CD4-positive, alpha-beta T cell treated with Interleukin-10 for 1 hour (primary cell): ENCODE measurements around the gene TRIM51.
"Not testable (repeated sequence)": the region's sequence is repeated elsewhere in the genome, so short reads cannot be mapped to it uniquely, and the experiment has no call there.

Experiments
- DNase-seq: peaks from one replicate; pipeline ENCODE4 v3.0.0-alpha.2; 2020

The TRIM51 gene, protein sequence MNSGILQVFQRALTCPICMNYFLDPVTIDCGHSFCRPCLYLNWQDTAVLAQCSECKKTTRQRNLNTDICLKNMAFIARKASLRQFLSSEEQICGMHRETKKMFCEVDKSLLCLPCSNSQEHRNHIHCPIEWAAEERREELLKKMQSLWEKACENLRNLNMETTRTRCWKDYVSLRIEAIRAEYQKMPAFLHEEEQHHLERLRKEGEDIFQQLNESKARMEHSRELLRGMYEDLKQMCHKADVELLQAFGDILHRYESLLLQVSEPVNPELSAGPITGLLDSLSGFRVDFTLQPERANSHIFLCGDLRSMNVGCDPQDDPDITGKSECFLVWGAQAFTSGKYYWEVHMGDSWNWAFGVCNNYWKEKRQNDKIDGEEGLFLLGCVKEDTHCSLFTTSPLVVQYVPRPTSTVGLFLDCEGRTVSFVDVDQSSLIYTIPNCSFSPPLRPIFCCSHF

GRCh38 chr11:55882997-55883396 is at the start of gene TRIM51:
TSS of gene TRIM51 (plus strand) at chr11:55883297. CDS start at chr11:55885429, 2,132 bp downstream.
- not testable (repeated sequence) for DNase-seq

DNA sequence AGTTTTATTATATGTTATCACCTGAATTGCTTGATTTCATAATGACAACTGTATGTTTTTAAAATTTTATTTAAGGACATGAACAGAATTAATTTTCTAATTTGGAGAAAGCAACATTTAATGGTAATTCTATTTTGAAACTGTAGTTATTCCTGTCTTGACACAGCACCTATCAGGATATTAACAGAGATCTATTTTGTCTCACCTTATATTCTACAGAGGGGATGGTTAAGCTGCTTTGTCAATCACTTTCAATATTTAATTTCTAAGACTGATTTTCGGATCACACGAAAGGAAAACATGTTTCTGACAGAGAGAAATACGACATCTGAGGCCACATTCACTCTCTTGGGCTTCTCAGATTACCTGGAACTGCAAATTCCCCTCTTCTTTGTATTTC is 44.6 kb upstream of the TRIM51 start, which contains the start of gene OR5D16:
Gene OR5D16, plus strand, starts transcription at position 301 of the 400 bp plus-strand sequence. Its CDS starts 0 bp downstream, at position 301.
- DNase-seq: no peak

DNA sequence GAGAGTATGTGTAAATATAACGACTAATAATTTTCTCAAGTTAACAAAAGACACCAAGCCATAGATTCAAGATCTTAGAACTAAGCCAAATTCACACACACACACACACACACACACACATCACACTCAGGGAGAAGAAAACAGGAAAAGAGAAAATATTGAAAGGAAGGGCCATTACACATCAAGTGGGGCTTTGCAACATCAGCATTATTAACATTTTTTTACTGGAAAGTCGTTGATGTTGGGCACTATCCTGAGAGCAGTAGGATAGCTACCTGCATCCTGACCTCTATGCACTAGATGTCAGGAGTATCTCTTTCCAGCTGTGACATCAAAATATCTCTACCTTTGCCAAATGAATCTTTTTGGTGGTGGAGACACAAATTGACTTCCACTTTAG is 35.6 kb upstream of the TRIM51 start:
- DNase-seq: no peak

GRCh38 chr11:55849037-55849436 is 34.1 kb upstream of the TRIM51 start:
- DNase-seq: no peak

DNA sequence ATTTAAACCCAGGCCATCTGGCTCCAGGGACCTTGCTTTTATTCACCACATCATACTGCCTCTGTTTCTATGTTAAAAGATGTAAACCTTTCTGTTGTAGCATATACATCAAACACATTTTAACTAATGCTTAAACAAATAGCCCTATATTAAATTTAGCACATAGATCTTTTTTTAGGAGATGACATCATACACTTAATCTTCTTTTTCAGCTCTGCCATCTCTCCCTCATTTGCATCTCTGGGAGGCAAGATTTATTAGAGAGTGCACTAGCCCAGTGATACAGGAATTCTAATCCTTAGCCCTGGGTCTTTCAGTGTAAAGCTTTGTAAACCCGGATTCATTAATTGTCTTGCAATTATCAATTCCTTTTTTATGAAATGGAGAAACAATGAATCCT is 31.0 kb upstream of the TRIM51 start:
- no peak for DNase-seq

DNA sequence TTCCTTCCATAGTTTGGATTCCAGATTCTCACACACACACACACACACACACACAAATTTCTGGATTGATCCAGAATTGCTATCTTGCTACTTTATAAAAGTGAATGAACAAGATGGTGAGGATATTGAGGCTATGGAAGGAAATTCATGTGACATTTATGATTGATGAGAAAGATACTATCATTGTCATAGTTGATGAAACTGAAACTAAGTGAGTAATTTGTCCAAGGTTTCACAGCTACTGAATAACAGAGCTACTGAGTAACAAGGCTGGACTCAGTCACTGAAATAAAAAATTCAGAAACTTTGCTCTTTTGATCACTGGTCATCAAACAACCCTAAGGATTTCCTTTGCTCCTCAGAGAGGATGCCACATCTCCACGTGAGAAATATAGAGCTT is 28.4 kb upstream of the TRIM51 start:
- no peak for DNase-seq

DNA sequence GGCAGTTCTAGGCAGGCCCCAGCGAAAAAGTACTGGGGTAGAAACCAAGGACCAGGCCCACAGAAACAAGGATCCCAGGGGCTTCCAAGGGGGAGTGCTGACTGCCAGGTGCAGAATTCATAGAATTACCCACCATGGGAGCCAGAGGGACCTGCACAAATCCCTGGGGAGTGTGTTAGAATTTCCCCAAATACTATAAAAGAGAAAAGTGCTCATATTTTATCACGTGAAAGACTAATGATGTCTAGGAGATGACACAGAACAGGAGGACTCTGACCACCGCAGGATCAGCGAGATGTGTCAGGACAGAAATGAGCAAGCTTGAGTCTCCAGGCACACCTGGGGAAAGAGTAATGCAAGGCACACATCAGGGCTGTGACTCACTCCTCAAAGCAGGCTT is 15.7 kb upstream of the TRIM51 start:
- DNase-seq: not testable (repeated sequence)

DNA sequence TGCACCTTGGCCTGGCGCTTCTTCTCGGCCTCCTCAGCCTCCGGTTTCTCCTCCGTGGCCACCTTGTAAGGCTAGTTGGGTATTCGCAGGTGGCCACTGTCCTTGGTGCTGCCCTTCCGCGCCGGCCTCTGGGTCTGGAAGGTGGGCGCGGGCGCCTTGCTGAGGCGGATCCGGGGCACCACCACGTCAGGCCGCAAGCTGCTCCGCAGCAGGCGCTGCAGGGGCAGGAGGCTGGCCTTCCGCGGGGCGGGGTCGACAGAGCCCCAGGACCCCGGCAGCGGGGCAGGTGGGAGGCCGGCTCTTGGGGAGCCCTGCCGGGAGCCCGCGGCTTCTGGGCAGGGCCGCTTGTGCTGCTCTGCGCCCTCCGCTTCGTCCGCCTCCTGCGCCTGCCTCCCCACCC is 10.4 kb upstream of the TRIM51 start:
- DNase-seq: not testable (repeated sequence)

- DNase-seq: not testable (repeated sequence)
Observed at GRCh38 chr11:55873146-55873545, 10.0 kb upstream of the TRIM51 start.

- DNase-seq: not testable (repeated sequence)
Observed at GRCh38 chr11:55884995-55885394, 1.9 kb downstream of the TRIM51 start.

GRCh38 chr11:55885481-55885880 is 2.4 kb downstream of the TRIM51 start:
- not testable (repeated sequence) for DNase-seq

DNA sequence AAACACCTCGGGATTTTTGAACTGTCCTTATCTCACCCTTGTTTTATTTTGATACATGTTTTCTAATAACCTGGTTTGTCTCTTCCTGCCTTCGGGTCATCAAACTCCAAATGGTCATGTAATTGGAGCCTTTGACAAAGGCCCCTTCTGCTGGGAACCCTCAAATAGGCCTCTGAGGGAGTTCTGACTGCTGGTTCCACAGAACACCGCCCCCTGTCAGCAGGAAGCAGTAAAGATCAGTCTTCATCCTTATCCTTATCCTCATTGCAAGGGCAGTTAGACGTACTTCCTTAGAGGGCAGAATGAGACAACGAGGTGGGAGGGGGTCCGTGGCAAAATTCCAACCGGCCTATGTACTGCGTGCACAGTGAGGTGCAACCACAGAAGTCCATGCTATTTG is 12.1 kb downstream of the TRIM51 start:
- no peak for DNase-seq

- no peak for DNase-seq
Observed at GRCh38 chr11:55902308-55902707, 19.2 kb downstream of the TRIM51 start.

DNA sequence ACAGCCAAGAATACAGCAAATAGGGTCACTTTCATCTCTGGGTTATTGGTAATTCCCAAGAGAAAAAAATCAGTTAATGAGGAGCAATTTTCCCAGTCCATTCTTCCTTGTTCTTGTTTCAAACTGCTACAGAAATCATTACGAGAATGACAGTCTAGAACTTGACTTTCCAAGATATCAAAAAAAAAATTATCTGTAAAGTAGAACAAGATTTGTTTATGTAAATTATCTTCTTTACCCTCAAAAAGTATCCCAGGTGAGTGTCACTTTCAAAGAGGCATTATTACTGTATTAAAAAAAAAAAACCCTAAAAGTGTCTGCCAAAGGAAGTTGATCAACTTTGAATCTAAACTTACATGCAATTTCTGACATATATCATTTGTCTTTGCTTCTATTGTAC is 31.4 kb downstream of the TRIM51 start, which contains the start of gene OR5W2:
Gene OR5W2, minus strand, starts transcription at position 101 of the 400 bp plus-strand sequence. Its CDS starts 0 bp downstream, at position 101.
- no peak for DNase-seq

DNA sequence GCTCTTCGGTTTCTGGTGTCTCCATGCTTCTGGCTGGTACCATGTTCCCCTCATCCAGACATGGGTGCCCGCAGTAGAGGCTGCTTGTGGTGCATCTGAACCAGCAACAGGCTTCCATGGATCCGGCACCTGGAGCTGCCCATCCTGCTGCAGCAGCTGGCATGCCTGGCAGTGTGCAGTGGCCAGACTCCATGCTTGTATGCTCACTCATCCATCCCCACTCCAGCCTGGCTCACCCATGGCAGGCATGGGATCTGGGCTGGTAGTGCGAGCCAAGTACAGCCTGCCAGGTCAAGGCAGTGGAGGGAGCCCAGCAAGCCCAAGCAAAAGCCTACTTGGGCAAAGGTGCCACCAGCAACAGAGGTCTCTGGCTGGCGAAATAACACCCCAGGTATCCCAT is 37.4 kb downstream of the TRIM51 start:
- DNase-seq: no peak

DNA sequence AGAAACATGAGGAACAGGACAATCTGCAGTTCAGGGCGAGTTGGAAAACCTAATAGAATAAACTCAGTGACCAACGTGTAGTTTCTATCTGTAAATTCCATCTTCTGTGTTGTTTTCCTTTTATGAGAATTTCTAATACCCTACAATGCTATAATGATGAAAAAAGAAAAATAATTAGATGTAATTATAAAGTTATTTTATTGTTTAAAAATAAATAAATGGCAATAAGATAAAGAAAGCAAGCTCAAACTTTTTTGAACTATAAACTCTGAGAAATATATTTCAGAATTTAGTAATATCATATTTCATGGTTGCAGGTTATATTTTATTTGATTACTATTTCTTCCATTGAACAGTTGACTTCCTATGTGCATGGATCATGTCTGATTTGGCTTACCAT is 53.2 kb downstream of the TRIM51 start, which contains the start of gene OR5I1:
Gene OR5I1, minus strand, starts transcription at position 101 of the 400 bp plus-strand sequence. Its CDS starts 0 bp downstream, at position 101.
- DNase-seq: no peak
